ENCODE data around the gene ZBTB7C.
A peak's percentile ranks its signal among the peaks of the same experiment; 100 is the strongest.

Gene ZBTB7C

GRCh38 chr18:48408111-48408726 lies 964 bp downstream of the ZBTB7C start:
- no peak for TF ChIP-seq CTCF (IDR thresholded peaks at IDR 0.05; ENCODE audit: borderline replicate concordance, control extremely low read depth, extremely low read depth, insufficient read depth, missing control alignments)
- DNase-seq (ENCODE audit: low spot score), result peak; percentile 34
- in situ Hi-C loops (cut with MboI; ENCODE audit: low sequenced_read_pairs, unreplicated experiment), result no loop called here

GRCh38 chr18:48407358-48407757 lies 1.8 kb downstream of the ZBTB7C start:
- no peak for TF ChIP-seq CTCF (IDR thresholded peaks at IDR 0.05; ENCODE audit: borderline replicate concordance, control extremely low read depth, extremely low read depth, insufficient read depth, missing control alignments)
- no peak for DNase-seq (ENCODE audit: low spot score)
- in situ Hi-C loops (cut with MboI; ENCODE audit: low sequenced_read_pairs, unreplicated experiment), result no loop called here

- TF ChIP-seq CTCF (IDR thresholded peaks at IDR 0.05; ENCODE audit: borderline replicate concordance, control extremely low read depth, extremely low read depth, insufficient read depth, missing control alignments), result no peak
- in situ Hi-C loops (cut with MboI; ENCODE audit: low sequenced_read_pairs, unreplicated experiment), result no loop called here
- no peak for DNase-seq (ENCODE audit: low spot score)
Measured at GRCh38 chr18:48405978-48406377, 3.2 kb downstream of the ZBTB7C start.

GRCh38 chr18:48404716-48405507 lies 4.3 kb downstream of the ZBTB7C start:
- in situ Hi-C loops (cut with MboI; ENCODE audit: low sequenced_read_pairs, unreplicated experiment), result no loop called here
- DNase-seq (ENCODE audit: low spot score), result no peak
- TF ChIP-seq CTCF (IDR thresholded peaks at IDR 0.05; ENCODE audit: borderline replicate concordance, control extremely low read depth, extremely low read depth, insufficient read depth, missing control alignments), result no peak

GRCh38 chr18:48402953-48403352 lies 6.2 kb downstream of the ZBTB7C start:
- no peak for TF ChIP-seq CTCF (IDR thresholded peaks at IDR 0.05; ENCODE audit: borderline replicate concordance, control extremely low read depth, extremely low read depth, insufficient read depth, missing control alignments)
- DNase-seq (ENCODE audit: low spot score), result no peak
- in situ Hi-C loops (cut with MboI; ENCODE audit: low sequenced_read_pairs, unreplicated experiment), result no loop called here

GRCh38 chr18:48399303-48400075 lies 9.7 kb downstream of the ZBTB7C start:
- no peak for DNase-seq (ENCODE audit: low spot score)
- in situ Hi-C loops (cut with MboI; ENCODE audit: low sequenced_read_pairs, unreplicated experiment), result no loop called here
- no peak for TF ChIP-seq CTCF (IDR thresholded peaks at IDR 0.05; ENCODE audit: borderline replicate concordance, control extremely low read depth, extremely low read depth, insufficient read depth, missing control alignments)
